ENCODE measurements around the gene DTNB.

GRCh38 chr2:25473131-25473530 is 200.2 kb downstream of the DTNB start:
- TF ChIP-seq CTCF (IDR thresholded peaks at IDR 0.05) = no peak
- TF ChIP-seq EZH2 (IDR thresholded peaks at IDR 0.05; ENCODE audit: borderline replicate concordance, insufficient read depth, low read depth, low read length, poor library complexity, severe bottlenecking) = no peak

All from B cell (primary cell).